KG1 (cell line): Measurements from ENCODE around the gene TAF10.

Source experiments
- DNase-seq: peaks from one replicate; lab custom pipeline; 2025; lab: John Stamatoyannopoulos, UW

Gene TAF10

GRCh38 chr11:6640036-6640984 lies 28.3 kb upstream of the TAF10 start:
- no peak for DNase-seq

- DNase-seq, result no peak
Measured at GRCh38 chr11:6638429-6638828, 26.4 kb upstream of the TAF10 start.

GRCh38 chr11:6637871-6638270 lies 25.9 kb upstream of the TAF10 start:
- no peak for DNase-seq

- DNase-seq, result no peak
Measured at GRCh38 chr11:6636480-6636879, 24.5 kb upstream of the TAF10 start.

GRCh38 chr11:6635082-6635932 lies 23.3 kb upstream of the TAF10 start:
- DNase-seq, result peak; percentile 68

- DNase-seq, result no peak
Measured at GRCh38 chr11:6634534-6634933, 22.5 kb upstream of the TAF10 start.

- DNase-seq, result no peak
Measured at GRCh38 chr11:6633422-6634408, 21.7 kb upstream of the TAF10 start.

GRCh38 chr11:6632116-6633073 lies 20.4 kb upstream of the TAF10 start:
- DNase-seq, result no peak

- DNase-seq, result no peak
Measured at GRCh38 chr11:6631361-6631890, 19.4 kb upstream of the TAF10 start.

- no peak for DNase-seq
Measured at GRCh38 chr11:6630632-6631291, 18.7 kb upstream of the TAF10 start.

- DNase-seq, result no peak
Measured at GRCh38 chr11:6629892-6630631, 18.0 kb upstream of the TAF10 start.

GRCh38 chr11:6629573-6629891 lies 17.5 kb upstream of the TAF10 start:
- no peak for DNase-seq

GRCh38 chr11:6628526-6628925 lies 16.5 kb upstream of the TAF10 start:
- DNase-seq, result no peak

- no peak for DNase-seq
Measured at GRCh38 chr11:6627762-6628241, 15.8 kb upstream of the TAF10 start.

GRCh38 chr11:6626971-6627761 lies 15.2 kb upstream of the TAF10 start:
- DNase-seq, result no peak

GRCh38 chr11:6625832-6626420 lies 13.9 kb upstream of the TAF10 start:
- DNase-seq, result no peak

GRCh38 chr11:6625156-6625831 lies 13.3 kb upstream of the TAF10 start:
- DNase-seq, result no peak
